ENCODE data around the gene NELFCD. TPM values are rescaled to one million over a fixed set of nuclear protein-coding genes. Genes with fewer than 3 reads are reported as not detected.
A peak's percentile ranks its signal among the peaks of the same experiment; 100 is the strongest.

The NELFCD gene
- total and polyA plus RNA-seq, 4 donors: 31.5 to 93.9 (median 42.4) TPM

DNA sequence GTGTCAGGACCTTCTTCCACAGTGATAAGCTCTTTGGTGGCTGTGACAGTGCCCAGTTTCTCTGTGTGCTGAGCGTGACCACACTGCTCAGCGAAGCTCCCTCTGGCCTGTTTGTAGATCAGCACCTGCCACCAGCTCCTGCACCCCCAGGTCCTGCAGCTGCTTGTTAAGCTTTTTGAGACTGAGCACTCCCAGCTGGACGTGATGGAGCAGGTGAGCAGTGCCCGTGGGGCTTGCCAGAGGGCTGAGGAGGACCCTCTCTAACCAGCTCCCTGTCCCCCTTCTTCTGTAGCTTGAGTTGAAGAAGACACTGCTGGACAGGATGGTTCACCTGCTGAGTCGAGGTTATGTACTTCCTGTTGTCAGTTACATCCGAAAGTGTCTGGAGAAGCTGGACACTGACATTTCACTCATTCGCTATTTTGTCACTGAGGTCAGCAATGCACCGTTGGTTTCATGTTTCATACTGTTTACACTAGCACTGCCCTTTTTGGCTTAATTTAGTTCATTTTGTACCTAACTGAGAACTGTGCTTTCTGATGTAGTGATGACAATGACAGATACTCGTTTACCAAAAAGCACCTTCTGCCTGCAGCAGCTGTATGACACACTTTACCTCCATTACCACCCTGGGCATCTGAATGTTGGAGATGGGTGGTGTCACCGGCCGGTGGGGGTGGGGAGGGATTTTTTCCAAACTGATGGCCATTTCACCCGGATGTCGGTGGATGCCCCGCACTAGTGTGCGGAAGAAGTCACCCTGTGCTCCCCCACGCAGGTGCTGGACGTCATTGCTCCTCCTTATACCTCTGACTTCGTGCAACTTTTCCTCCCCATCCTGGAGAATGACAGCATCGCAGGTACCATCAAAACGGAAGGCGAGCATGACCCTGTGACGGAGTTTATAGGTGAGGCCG, 12.5 kb downstream of the NELFCD start:
- H3K27ac ChIP-seq (ENCODE audit: low read depth in 1 of 2, low read length in 1 of 2): no peak overlapping the region
- no peak overlapping the region for H3K4me3 ChIP-seq
- DNase-seq: no peak
- peaks cover 0 to 5% (median 0%) of the 10 kb centered on the region in 5 donors for H3K4me1 ChIP-seq (ENCODE audit: control insufficient read depth in 5 of 5, insufficient read depth in 5 of 5, low read length in 5 of 5)
- peaks cover 10 to 68% (median 51%) of the 10 kb centered on the region in 4 donors for H3K36me3 ChIP-seq (ENCODE audit: control insufficient read depth in 4 of 4, insufficient read depth in 4 of 4, low read length in 4 of 4)
- WGBS, 2 donors: 88% methylated on average over 23 of the region's 23 CpGs
- no peak for ATAC-seq (ENCODE audit: insufficient read depth, low FRiP score)
- H3K9ac ChIP-seq (ENCODE audit: insufficient read depth in 1 of 2, low read length in 2 of 2): no peak overlapping the region
- H3K27me3 ChIP-seq (ENCODE audit: control insufficient read depth in 3 of 3, insufficient read depth in 3 of 3, low read length in 2 of 3): no peaks in the 10 kb centered on the region
- no peaks in the 10 kb centered on the region for H3K9me3 ChIP-seq (ENCODE audit: control insufficient read depth in 4 of 4, insufficient read depth in 3 of 4, low read length in 3 of 4)
- TF ChIP-seq, protein P1, sequence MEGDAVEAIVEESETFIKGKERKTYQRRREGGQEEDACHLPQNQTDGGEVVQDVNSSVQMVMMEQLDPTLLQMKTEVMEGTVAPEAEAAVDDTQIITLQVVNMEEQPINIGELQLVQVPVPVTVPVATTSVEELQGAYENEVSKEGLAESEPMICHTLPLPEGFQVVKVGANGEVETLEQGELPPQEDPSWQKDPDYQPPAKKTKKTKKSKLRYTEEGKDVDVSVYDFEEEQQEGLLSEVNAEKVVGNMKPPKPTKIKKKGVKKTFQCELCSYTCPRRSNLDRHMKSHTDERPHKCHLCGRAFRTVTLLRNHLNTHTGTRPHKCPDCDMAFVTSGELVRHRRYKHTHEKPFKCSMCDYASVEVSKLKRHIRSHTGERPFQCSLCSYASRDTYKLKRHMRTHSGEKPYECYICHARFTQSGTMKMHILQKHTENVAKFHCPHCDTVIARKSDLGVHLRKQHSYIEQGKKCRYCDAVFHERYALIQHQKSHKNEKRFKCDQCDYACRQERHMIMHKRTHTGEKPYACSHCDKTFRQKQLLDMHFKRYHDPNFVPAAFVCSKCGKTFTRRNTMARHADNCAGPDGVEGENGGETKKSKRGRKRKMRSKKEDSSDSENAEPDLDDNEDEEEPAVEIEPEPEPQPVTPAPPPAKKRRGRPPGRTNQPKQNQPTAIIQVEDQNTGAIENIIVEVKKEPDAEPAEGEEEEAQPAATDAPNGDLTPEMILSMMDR (IDR thresholded peaks at IDR 0.05; ENCODE audit: control extremely low read depth, extremely low read depth): no peak

DNA sequence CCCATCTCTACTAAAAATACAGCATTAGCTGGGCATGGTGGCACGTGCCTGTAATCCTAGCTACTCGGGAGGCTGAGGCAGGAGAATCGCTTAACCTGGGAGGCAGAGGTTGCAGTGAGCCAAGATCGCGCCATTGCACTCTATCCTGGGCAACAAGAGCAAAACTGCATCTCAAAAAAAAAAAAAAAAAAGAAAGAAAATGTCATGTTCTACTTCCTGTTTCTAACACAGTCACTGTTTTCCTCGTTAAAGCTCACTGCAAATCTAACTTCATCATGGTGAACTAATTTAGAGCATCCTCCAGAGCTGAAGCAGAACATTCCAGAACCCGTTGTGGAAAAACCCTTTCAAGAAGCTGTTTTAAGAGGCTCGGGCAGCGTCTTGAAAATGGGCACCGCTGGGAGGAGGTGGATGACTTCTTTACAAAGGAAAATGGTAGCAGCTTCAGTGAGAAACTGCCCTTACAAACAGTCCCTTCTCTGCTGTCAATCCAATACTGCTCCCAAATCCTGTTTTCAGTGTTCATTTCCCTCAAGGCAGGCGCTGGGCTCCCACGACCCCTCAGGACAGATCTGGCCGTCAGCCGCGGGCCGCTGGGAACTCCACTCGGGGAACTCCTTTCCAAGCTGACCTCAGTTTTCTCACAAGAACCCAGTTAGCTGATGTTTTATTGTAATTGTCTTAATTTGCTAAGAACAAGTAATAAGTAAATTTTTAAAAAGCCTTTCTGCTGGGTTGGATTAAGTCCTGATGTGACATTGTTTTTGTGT, 13.5 kb downstream of the NELFCD start:
- WGBS, 2 donors: 85 to 86% methylated on average over 17 of the region's 17 CpGs
- Histone ChIP-seq H3K4me3 (no peak overlapping the region), H3K27me3 (ENCODE audit: control insufficient read depth in 3 of 3, insufficient read depth in 3 of 3, low read length in 2 of 3) (no peaks in the 10 kb centered on the region), H3K27ac (ENCODE audit: low read depth in 1 of 2, low read length in 1 of 2) (peak overlapping the region in 1 of 2 donors; percentile 14), H3K36me3 (ENCODE audit: control insufficient read depth in 4 of 4, insufficient read depth in 4 of 4, low read length in 4 of 4) (peaks cover 6 to 68% (median 42%) of the 10 kb centered on the region in 4 donors), H3K9me3 (ENCODE audit: control insufficient read depth in 4 of 4, insufficient read depth in 3 of 4, low read length in 3 of 4) (no peaks in the 10 kb centered on the region), H3K9ac (ENCODE audit: insufficient read depth in 1 of 2, low read length in 2 of 2) (no peak overlapping the region), H3K4me1 (ENCODE audit: control insufficient read depth in 5 of 5, insufficient read depth in 5 of 5, low read length in 5 of 5) (peaks cover 0 to 5% (median 0%) of the 10 kb centered on the region in 5 donors)
- TF ChIP-seq, protein P1 (IDR thresholded peaks at IDR 0.05; ENCODE audit: control extremely low read depth, extremely low read depth): no peak
- ATAC-seq (ENCODE audit: insufficient read depth, low FRiP score): no peak
- no peak for DNase-seq

DNA sequence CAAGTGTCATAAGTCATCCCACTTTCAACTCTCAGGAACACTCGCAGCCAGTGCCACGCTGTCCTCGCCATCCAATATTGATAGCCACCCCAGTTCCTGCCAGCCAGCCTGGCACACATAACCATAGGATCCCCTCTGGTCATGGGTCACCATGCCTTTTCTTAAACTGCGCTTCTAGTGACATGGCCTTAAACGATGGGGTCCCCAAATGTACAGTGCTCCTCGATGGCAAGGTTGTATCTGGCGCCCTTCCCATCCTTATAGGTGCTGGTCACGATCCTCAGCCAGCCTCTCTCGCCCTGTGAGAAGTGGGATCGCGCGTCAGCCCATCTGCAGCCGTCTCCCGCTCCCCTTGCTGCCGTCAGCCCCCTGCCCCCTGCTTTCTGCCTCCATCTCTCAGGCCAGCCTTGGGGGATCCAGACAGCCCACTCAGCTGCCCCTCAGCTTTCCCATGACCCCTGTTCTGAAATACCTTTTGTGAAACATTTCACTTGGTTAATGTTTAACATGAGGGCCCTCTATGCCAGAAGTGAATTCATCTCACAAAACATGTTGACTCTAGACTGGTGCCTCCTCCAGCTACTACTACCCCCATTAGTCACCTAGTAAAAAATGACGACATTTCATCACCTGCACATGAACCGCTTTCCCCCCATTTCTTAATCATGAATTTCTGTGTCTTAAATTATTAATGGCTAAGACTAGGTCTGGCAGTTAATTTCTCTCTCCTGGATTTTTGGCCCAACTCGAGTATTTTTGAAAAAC, 14.6 kb downstream of the NELFCD start:
- Histone ChIP-seq H3K9ac (ENCODE audit: insufficient read depth in 1 of 2, low read length in 2 of 2) (no peak overlapping the region), H3K4me1 (ENCODE audit: control insufficient read depth in 5 of 5, insufficient read depth in 5 of 5, low read length in 5 of 5) (peaks cover 0 to 5% (median 0%) of the 10 kb centered on the region in 5 donors), H3K4me3 (no peak overlapping the region), H3K27ac (ENCODE audit: low read depth in 1 of 2, low read length in 1 of 2) (no peak overlapping the region), H3K27me3 (ENCODE audit: control insufficient read depth in 3 of 3, insufficient read depth in 3 of 3, low read length in 2 of 3) (no peaks in the 10 kb centered on the region), H3K9me3 (ENCODE audit: control insufficient read depth in 4 of 4, insufficient read depth in 3 of 4, low read length in 3 of 4) (no peaks in the 10 kb centered on the region), H3K36me3 (ENCODE audit: control insufficient read depth in 4 of 4, insufficient read depth in 4 of 4, low read length in 4 of 4) (peaks cover 3 to 68% (median 36%) of the 10 kb centered on the region in 4 donors)
- TF ChIP-seq, protein P1 (IDR thresholded peaks at IDR 0.05; ENCODE audit: control extremely low read depth, extremely low read depth): no peak
- 82 to 84% methylated on average over 18 of the region's 18 CpGs for WGBS, 2 donors
- DNase-seq (peak in 2 of 3 donors; percentile 48 to 79), ATAC-seq (ENCODE audit: insufficient read depth, low FRiP score) (no peak)

All from lung (tissue), 12 donors.